HepG2 (cell line): Measurements from ENCODE around the gene CREBBP. TPM values are rescaled to one million over a fixed set of nuclear protein-coding genes. Genes with fewer than 3 reads are reported as not detected.

Experiments used
- ATAC-seq: fragments of 200-7000 bp; cut with Tn5 transposase; 3 replicates; pipeline ENCODE4 v1.9.1; 2020; ENCODE audit warnings: mild to moderate bottlenecking, moderate library complexity
- BruUV-seq: library from RNA; stranded (reverse); fragments of 400-500 nt; replicated peaks from 2 replicates; lab custom pipeline; 2021; lab: Mats Ljungman, UMichigan
- CTCF ChIA-PET: fragments of 300-600 bp; formaldehyde crosslinking; extraction: SDS; loops from one replicate; lab custom pipeline; 2021; ENCODE audit warnings: low total read pairs, inconsistent platforms, low intra/inter-chr PET ratio; lab: Yijun Ruan, JAX
- POLR2A ChIA-PET: fragments of 350-600 bp; sonication (Branson Sonifier 250); formaldehyde crosslinking; loops from one replicate; lab custom pipeline; 2020; ENCODE audit warnings: antibody characterized with exemption, inconsistent platforms; lab: Yijun Ruan, JAX
- DNase-seq: peaks from one replicate; pipeline ENCODE4 v3.0.0-alpha.2; 2015; ENCODE audit warnings: low spot score
- FAIRE-seq: peaks from 3 replicates; lab custom pipeline; 2011; peaks lifted over from hg19 to GRCh38; lab: Jason Lieb, UNC
- H2AFZ ChIP-seq: one replicate; pipeline ENCODE4 v1.6.1; 2011; ENCODE audit warnings: low read length, inconsistent platforms
- H3K27ac ChIP-seq: fragments of 300-600 bp; 3 replicates; pipeline ENCODE4 v1.8.0; 2011; ENCODE audit warnings: mixed run types, mild to moderate bottlenecking, mixed read lengths, low read length, inconsistent platforms; ENCODE audit not compliant: insufficient read depth; ENCODE audit errors: extremely low read length
- H3K27me3 ChIP-seq, 2 experiments: fragments of 200-600 bp in 1 of 2; 2 replicates in 1 of 2; 3 replicates in 1 of 2; pipeline versions ENCODE4 v1.6.0 to v1.8.0; 2011; ENCODE audit warnings: low read length in 2 of 2, mild to moderate bottlenecking in 2 of 2, moderate library complexity in 2 of 2, inconsistent platforms in 1 of 2; ENCODE audit not compliant: insufficient read depth in 2 of 2, control insufficient read depth in 1 of 2
- H3K36me3 ChIP-seq, 2 experiments: fragments of 200-600 bp in 1 of 2; replicated peaks in 1 of 2; 2 replicates in 1 of 2; 3 replicates in 1 of 2; pipeline versions ENCODE4 v1.5.1 to v1.8.0; 2011; ENCODE audit warnings: low read length in 2 of 2, inconsistent platforms in 1 of 2; ENCODE audit not compliant: insufficient read depth in 2 of 2, control insufficient read depth in 1 of 2
- H3K4me1 ChIP-seq: 2 replicates; pipeline ENCODE4 v1.5.1; 2012; ENCODE audit warnings: low read length, inconsistent platforms; ENCODE audit not compliant: insufficient read depth
- H3K4me2 ChIP-seq: 2 replicates; pipeline ENCODE4 v1.6.0; 2011; ENCODE audit warnings: low read depth, low read length, inconsistent platforms
- H3K4me3 ChIP-seq, 3 experiments: fragments of 200-600 bp in 1 of 3; sonication (generic), shearing (Covaris generic) in 1 of 3; replicated peaks in 1 of 3; 2 replicates each; pipeline ENCODE4 v1.5.1; 2011 to 2016; ENCODE audit warnings: low read length in 3 of 3, inconsistent platforms in 2 of 3, low read depth in 2 of 3, mild to moderate bottlenecking in 2 of 3, control low read depth in 1 of 3, mixed read lengths in 1 of 3; ENCODE audit not compliant: insufficient read depth in 1 of 3
- H3K79me2 ChIP-seq: one replicate; pipeline ENCODE4 v1.6.1; 2011; ENCODE audit warnings: low read length, inconsistent platforms; ENCODE audit not compliant: insufficient read depth
- H3K9ac ChIP-seq: 2 replicates; pipeline ENCODE4 v1.6.0; 2011; ENCODE audit warnings: mild to moderate bottlenecking, low read depth, low read length, inconsistent platforms; ENCODE audit not compliant: insufficient read depth
- H3K9me3 ChIP-seq: 2 replicates; pipeline ENCODE4 v1.5.1; 2012; ENCODE audit warnings: mild to moderate bottlenecking, low read length
- H4K20me1 ChIP-seq: 2 replicates; pipeline ENCODE4 v1.6.0; 2011; ENCODE audit warnings: inconsistent platforms, mild to moderate bottlenecking, low read length, moderate library complexity; ENCODE audit not compliant: insufficient read depth
- ETS1 ChIP-seq: sonication (generic); formaldehyde crosslinking; IDR thresholded peaks from 2 replicates; pipeline ENCODE4 v1.4.0; 2020; ENCODE audit warnings: missing genetic modification reagents
- EZH2 ChIP-seq: conservative IDR thresholded peaks from 2 replicates; pipeline ENCODE4 v1.6.1; 2012; ENCODE audit warnings: mild to moderate bottlenecking, low read depth, low read length, moderate library complexity
- MLLT10 ChIP-seq: sonication (generic); formaldehyde crosslinking; IDR thresholded peaks from 2 replicates; pipeline ENCODE4 v1.4.0; 2020; ENCODE audit warnings: missing genetic modification reagents
- NFE2L1 ChIP-seq: sonication (generic); formaldehyde crosslinking; IDR thresholded peaks from 2 replicates; pipeline ENCODE4 v1.4.0; 2020; ENCODE audit warnings: missing genetic modification reagents, mild to moderate bottlenecking, borderline replicate concordance
- PAWR ChIP-seq: sonication (generic); formaldehyde crosslinking; IDR thresholded peaks from 2 replicates; pipeline ENCODE4 v1.4.0; 2020; ENCODE audit warnings: missing genetic modification reagents, mild to moderate bottlenecking, borderline replicate concordance
- RBM22 ChIP-seq: fragments of 200-400 bp; formaldehyde crosslinking; optimal IDR thresholded peaks from 2 replicates; pipeline ENCODE3; 2017; ENCODE audit warnings: mild to moderate bottlenecking, low read length, moderate library complexity
- SP4 ChIP-seq: sonication (generic); formaldehyde crosslinking; IDR thresholded peaks from 2 replicates; pipeline ENCODE4 v1.8.1; 2023; ENCODE audit warnings: mild to moderate bottlenecking, missing genetic modification reagents
- U2AF2 ChIP-seq: fragments of 200-400 bp; formaldehyde crosslinking; IDR thresholded peaks from 2 replicates; pipeline ENCODE4 v1.6.1; 2017; ENCODE audit warnings: low read depth, mild to moderate bottlenecking, low read length
- ZFP36L1 ChIP-seq: sonication (generic); formaldehyde crosslinking; IDR thresholded peaks from 2 replicates; pipeline ENCODE4 v1.8.0; 2022; ENCODE audit warnings: mild to moderate bottlenecking, missing genetic modification reagents, moderate library complexity
- WGBS: methylation state at CpG from one replicate; pipeline ENCODE4 v1.1.6; 2017; ENCODE audit warnings: low lambda C conversion rate; 5-methylcytosine and 5-hydroxymethylcytosine counted together
- in situ Hi-C: cut with HindIII; loops from 2 replicates; pipeline ENCODE4 v1.10.0; 2017; ENCODE audit warnings: low pct_unique_long_range_greater_than_20kb; ENCODE audit not compliant: extremely low pct_ligation_motif_present
- intact Hi-C: fragments of 100-400 bp; cut with micrococcal nuclease; formaldehyde crosslinking; loops from one replicate; pipeline ENCODE4 v1.10.0; 2022; ENCODE audit not compliant: unreplicated experiment
- polyA plus RNA-seq, 8 experiments: library from polyadenylated mRNA; depleted of rRNA in 3 of 8; stranded (reverse) in 7 of 8; unstranded in 1 of 8; fragments of >200 nt; fragmentation: Illumina TruSeq in 4 of 8; extraction: Trizol in 4 of 8; gene quantifications; 2 replicates each; pipeline versions ENCODE4 v1.2.1 to v1.2.3, GENCODE V29; 2011 to 2016; ENCODE audit warnings: low read depth in 4 of 8, missing spikeins in 1 of 8, mixed read lengths in 1 of 8; ENCODE audit not compliant: insufficient read depth in 1 of 8
- total RNA-seq, 5 experiments: library from RNA; depleted of rRNA; stranded (reverse); fragments of >200 nt; fragmentation: Illumina TruSeq; extraction: Trizol; gene quantifications; 2 replicates each; pipeline ENCODE4 v1.2.3, GENCODE V29; 2016; ENCODE audit warnings: low read depth in 1 of 5
- TF ChIP-seq, protein P1 (sequence below): sonication (generic); formaldehyde crosslinking; IDR thresholded peaks from 2 replicates; pipeline ENCODE4 v1.4.0; 2020; ENCODE audit warnings: missing genetic modification reagents, mild to moderate bottlenecking, borderline replicate concordance

Gene CREBBP
- total and polyA plus RNA-seq, 2 of the 13 experiments (the other 11 are each of a cell fraction or from before 2014, with no cell fraction given) = 5.3 to 10.4 TPM

DNA sequence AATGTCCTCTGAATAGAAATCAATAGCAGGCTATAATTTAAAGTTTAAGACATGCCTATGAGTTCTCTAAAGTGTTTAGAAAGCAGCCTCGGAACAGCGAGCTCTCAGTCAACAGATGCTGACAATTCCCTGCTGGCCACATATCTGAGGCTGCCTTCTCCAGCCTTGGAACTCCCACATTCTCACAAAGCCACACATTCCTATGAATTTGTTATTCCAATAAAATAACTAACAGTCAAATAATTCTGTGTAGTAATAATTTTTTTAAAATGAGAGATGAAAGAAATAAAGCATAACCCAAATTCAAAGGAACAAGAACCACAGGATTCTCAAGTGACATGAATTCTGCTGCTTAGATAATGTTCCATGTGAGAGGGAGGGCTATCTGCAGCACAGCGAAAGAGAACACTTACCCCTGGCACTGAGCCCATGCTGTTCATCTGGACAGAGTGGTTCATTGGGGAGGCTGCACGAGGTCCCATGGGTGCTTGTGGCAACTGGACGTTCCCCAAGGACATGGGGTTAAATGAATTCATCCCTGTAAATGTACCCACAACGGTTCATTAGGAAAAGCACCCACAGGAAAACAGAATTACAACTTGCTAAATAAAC, 106.3 kb downstream of the CREBBP start (continued):
- TF ChIP-seq, protein P1, sequence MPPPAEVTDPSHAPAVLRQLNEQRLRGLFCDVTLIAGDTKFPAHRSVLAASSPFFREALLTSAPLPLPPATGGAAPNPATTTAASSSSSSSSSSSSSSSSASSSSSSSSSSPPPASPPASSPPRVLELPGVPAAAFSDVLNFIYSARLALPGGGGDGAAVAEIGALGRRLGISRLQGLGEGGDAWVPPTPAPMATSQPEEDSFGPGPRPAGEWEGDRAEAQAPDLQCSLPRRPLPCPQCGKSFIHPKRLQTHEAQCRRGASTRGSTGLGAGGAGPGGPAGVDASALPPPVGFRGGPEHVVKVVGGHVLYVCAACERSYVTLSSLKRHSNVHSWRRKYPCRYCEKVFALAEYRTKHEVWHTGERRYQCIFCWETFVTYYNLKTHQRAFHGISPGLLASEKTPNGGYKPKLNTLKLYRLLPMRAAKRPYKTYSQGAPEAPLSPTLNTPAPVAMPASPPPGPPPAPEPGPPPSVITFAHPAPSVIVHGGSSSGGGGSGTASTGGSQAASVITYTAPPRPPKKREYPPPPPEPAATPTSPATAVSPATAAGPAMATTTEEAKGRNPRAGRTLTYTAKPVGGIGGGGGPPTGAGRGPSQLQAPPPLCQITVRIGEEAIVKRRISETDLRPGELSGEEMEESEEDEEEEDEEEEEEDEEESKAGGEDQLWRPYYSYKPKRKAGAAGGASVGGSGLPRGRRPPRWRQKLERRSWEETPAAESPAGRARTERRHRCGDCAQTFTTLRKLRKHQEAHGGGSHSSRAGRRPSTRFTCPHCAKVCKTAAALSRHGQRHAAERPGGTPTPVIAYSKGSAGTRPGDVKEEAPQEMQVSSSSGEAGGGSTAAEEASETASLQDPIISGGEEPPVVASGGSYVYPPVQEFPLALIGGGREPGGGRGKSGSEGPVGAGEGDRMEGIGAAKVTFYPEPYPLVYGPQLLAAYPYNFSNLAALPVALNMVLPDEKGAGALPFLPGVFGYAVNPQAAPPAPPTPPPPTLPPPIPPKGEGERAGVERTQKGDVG (CRISPR knock-in tag) = no peak
- TF ChIP-seq ETS1 (CRISPR knock-in tag) = no peak
- TF ChIP-seq ZFP36L1 (CRISPR knock-in tag) = no peak
- no peak for TF ChIP-seq PAWR (CRISPR knock-in tag)
- TF ChIP-seq, all 625 proteins: peak for 0

DNA sequence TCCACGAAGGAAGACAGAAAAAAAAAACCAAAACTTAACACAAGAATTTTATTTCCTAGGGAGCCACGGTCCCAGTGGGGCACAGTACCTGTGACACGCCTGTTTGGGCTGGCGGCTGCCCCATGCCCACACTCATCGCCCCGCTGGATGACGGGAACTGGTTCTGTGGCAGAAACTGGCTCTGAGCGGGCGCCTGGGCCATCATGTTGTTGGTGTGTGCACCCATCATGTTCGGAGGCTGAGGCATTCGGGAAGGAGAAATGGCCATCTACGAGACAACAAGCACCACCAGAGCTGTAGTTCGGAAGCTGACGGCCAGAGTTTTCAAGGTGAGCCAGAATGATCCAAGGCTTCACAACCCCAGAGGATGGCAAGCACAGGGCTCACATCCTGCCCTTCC, 106.8 kb downstream of the CREBBP start:
- Histone ChIP-seq H3K4me1 (no peaks in the 10 kb centered on the region), H3K36me3 (peaks cover 39 to 88% of the 10 kb centered on the region in 2 experiments), H3K27ac (no peak overlapping the region), H4K20me1 (no peaks in the 10 kb centered on the region), H3K4me3 (no peak overlapping the region), H2AFZ (no peak overlapping the region), H3K27me3 (no peaks in the 10 kb centered on the region), H3K9ac (no peak overlapping the region), H3K4me2 (no peak overlapping the region), H3K9me3 (no peaks in the 10 kb centered on the region), H3K79me2 (no peaks in the 10 kb centered on the region)
- no TSS peak for BruUV-seq
- TF ChIP-seq U2AF2 (no peak), SP4 (CRISPR knock-in tag) (no peak), NFE2L1 (no peak), EZH2 (no peak), MLLT10 (CRISPR knock-in tag) (no peak), RBM22 (peak; percentile 57)
- FAIRE-seq (no peak), DNase-seq (no peak), ATAC-seq (no peak)
- WGBS = 98% methylated on average over 14 of the region's 14 CpGs
- in situ Hi-C loops = no loop called here
- CTCF ChIA-PET = no interaction called here
- POLR2A ChIA-PET = no interaction called here
- intact Hi-C loops = no loop called here
